HCT116 (cell line): ENCODE data around the gene DPF3. TPM values are rescaled to one million over a fixed set of nuclear protein-coding genes. Genes with fewer than 3 reads are reported as not detected.

Experiments
- ATAC-seq: fragments of 200-7000 bp; cut with Tn5 transposase; 2 replicates; pipeline ENCODE4 v1.9.1; 2020; ENCODE audit warnings: mild to moderate bottlenecking, moderate library complexity
- BruUV-seq: library from RNA; stranded (reverse); fragments of 400-500 nt; replicated peaks from 2 replicates; lab custom pipeline; 2021; lab: Mats Ljungman, UMichigan
- CTCF ChIA-PET: fragments of 300-600 bp; sonication (Branson Sonifier 250); formaldehyde crosslinking; loops from one replicate; lab custom pipeline; 2021; ENCODE audit warnings: antibody characterized with exemption; lab: Charles Lee
- POLR2A ChIA-PET: fragments of 300-600, 350-600 bp; sonication (Branson Sonifier 250); formaldehyde crosslinking; loops from one replicate; lab custom pipeline; 2021; ENCODE audit warnings: antibody characterized with exemption; lab: Charles Lee
- RAD21 ChIA-PET, 2 experiments: fragments of 300-600 bp; sonication (Branson Sonifier 250); formaldehyde crosslinking; loops; one replicate each; lab custom pipeline; 2023; ENCODE audit warnings: low total read pairs in 2 of 2; ENCODE audit not compliant: uncharacterized antibody in 2 of 2, unreplicated experiment in 2 of 2, low non-redundant PET in 1 of 2; lab: Charles Lee
- DNase-seq: peaks from one replicate; pipeline ENCODE4 v3.0.0-alpha.2; 2010; ENCODE audit warnings: low read depth, low spot score
- H2AFZ ChIP-seq: fragments of 200-600 bp; shearing (Covaris generic), sonication (generic); 2 replicates; pipeline ENCODE4 v1.6.1; 2017; ENCODE audit warnings: low read depth, mixed run types, mixed read lengths, antibody characterized with exemption, low read length; ENCODE audit not compliant: poor library complexity, severe bottlenecking
- H3K27ac ChIP-seq: 2 replicates; pipeline ENCODE4 v1.5.1; 2012; ENCODE audit warnings: low read depth, low read length
- H3K27me3 ChIP-seq: fragments of 200-600 bp; sonication (generic); 2 replicates; pipeline ENCODE4 v1.6.1; 2016; ENCODE audit warnings: mixed run types, low read length, mixed read lengths; ENCODE audit not compliant: insufficient read depth
- H3K36me3 ChIP-seq, 2 experiments: fragments of 200-500 bp in 1 of 2; fragments of 200-600 bp in 1 of 2; sonication (Bioruptor generic) in 1 of 2; sonication (generic) in 1 of 2; 2 replicates each; pipeline versions ENCODE4 v1.5.1 to v1.6.1; 2014 to 2016; ENCODE audit warnings: low read length in 2 of 2, inconsistent platforms in 1 of 2, mixed read lengths in 1 of 2, mixed run types in 1 of 2; ENCODE audit not compliant: insufficient read depth in 2 of 2, control insufficient read depth in 1 of 2
- H3K4me1 ChIP-seq, 2 experiments: fragments of 200-600 bp in 1 of 2; sonication (generic) in 1 of 2; 2 replicates each; pipeline versions ENCODE4 v1.5.1 to v1.6.1; 2012 to 2017; ENCODE audit warnings: low read length in 2 of 2, inconsistent platforms in 1 of 2, mild to moderate bottlenecking in 1 of 2, mixed read lengths in 1 of 2, mixed run types in 1 of 2, moderate library complexity in 1 of 2; ENCODE audit not compliant: insufficient read depth in 2 of 2, control insufficient read depth in 1 of 2
- H3K4me2 ChIP-seq: fragments of 200-600 bp; sonication (generic); 2 replicates; pipeline ENCODE4 v1.6.1; 2017; ENCODE audit warnings: mixed run types, low read length, mixed read lengths
- H3K4me3 ChIP-seq, 2 experiments: fragments of 200-600 bp in 1 of 2; sonication (generic) in 1 of 2; replicated peaks in 1 of 2; 2 replicates each; pipeline ENCODE4 v1.5.1; 2011 to 2016; ENCODE audit warnings: low read length in 2 of 2, control low read depth in 1 of 2, low read depth in 1 of 2, mild to moderate bottlenecking in 1 of 2, mixed read lengths in 1 of 2, mixed run types in 1 of 2
- H3K79me2 ChIP-seq: fragments of 200-600 bp; sonication (generic); 2 replicates; pipeline ENCODE4 v1.6.1; 2017; ENCODE audit warnings: mild to moderate bottlenecking, mixed run types, low read length, moderate library complexity, mixed read lengths; ENCODE audit not compliant: insufficient read depth
- H3K9ac ChIP-seq: fragments of 200-600 bp; sonication (generic); 2 replicates; pipeline ENCODE4 v1.6.1; 2016; ENCODE audit warnings: low read length, mixed read lengths
- H3K9me2 ChIP-seq: fragments of 200-600 bp; sonication (generic), shearing (Covaris generic); 2 replicates; pipeline ENCODE4 v1.6.1; 2017; ENCODE audit warnings: mixed run types, mild to moderate bottlenecking, moderate library complexity; ENCODE audit not compliant: insufficient read depth
- H3K9me3 ChIP-seq, 2 experiments: fragments of 200-500 bp in 1 of 2; fragments of 200-600 bp in 1 of 2; sonication (Bioruptor generic) in 1 of 2; sonication (generic) in 1 of 2; 2 replicates each; pipeline ENCODE4 v1.6.1; 2014 to 2017; ENCODE audit warnings: low read length in 2 of 2, mixed read lengths in 2 of 2, inconsistent platforms in 1 of 2, low read depth in 1 of 2, mild to moderate bottlenecking in 1 of 2, mixed run types in 1 of 2, moderate library complexity in 1 of 2; ENCODE audit not compliant: control insufficient read depth in 1 of 2, insufficient read depth in 1 of 2
- H4K20me1 ChIP-seq: fragments of 200-600 bp; sonication (generic), shearing (Covaris generic); 2 replicates; pipeline ENCODE4 v1.6.1; 2017; ENCODE audit warnings: mixed run types, mild to moderate bottlenecking, moderate library complexity; ENCODE audit not compliant: insufficient read depth
- CBX3 ChIP-seq: IDR thresholded peaks from 2 replicates; pipeline ENCODE4 v1.6.1; 2012; ENCODE audit warnings: low read depth
- ELF1 ChIP-seq: IDR thresholded peaks from 2 replicates; pipeline ENCODE4 v1.6.1; 2012; ENCODE audit warnings: low read depth, borderline replicate concordance
- EZH2 ChIP-seq: fragments of 200-600 bp; sonication (generic); IDR thresholded peaks from 2 replicates; pipeline ENCODE4 v1.6.1; 2017; ENCODE audit warnings: antibody characterized with exemption, mixed run types
- MAX ChIP-seq: IDR thresholded peaks from 2 replicates; pipeline ENCODE4 v1.6.1; 2012
- POLR2AphosphoS5 ChIP-seq: IDR thresholded peaks from 2 replicates; pipeline ENCODE4 v1.6.1; 2011; ENCODE audit warnings: mild to moderate bottlenecking, low read depth, low read length, moderate library complexity
- RAD21 ChIP-seq: IDR thresholded peaks from 2 replicates; pipeline ENCODE4 v1.6.1; 2012; ENCODE audit warnings: low read depth, mild to moderate bottlenecking
- intact Hi-C: fragments of 100-400 bp; cut with micrococcal nuclease; formaldehyde crosslinking; loops from 2 replicates; pipeline ENCODE4 v1.10.0; 2022
- total RNA-seq: library from RNA; stranded (reverse); gene quantifications from one replicate; pipeline ENCODE4 v1.2.1, GENCODE V29; 2021; ENCODE audit not compliant: unreplicated experiment
- TF ChIP-seq, protein P1 (sequence below): IDR thresholded peaks from 2 replicates; pipeline ENCODE4 v1.6.1; 2012; ENCODE audit warnings: low read depth

DPF3 gene
- total RNA-seq, 1 experiment from 2014 or later, result 0.27 TPM

GRCh38 chr14:72715215-72715849 lies 178.6 kb downstream of the DPF3 start:
- H3K27me3 ChIP-seq, result no peaks in the 10 kb centered on the region
- no peak for TF ChIP-seq ELF1
- TF ChIP-seq CBX3, result no peak
- TF ChIP-seq, protein P1, sequence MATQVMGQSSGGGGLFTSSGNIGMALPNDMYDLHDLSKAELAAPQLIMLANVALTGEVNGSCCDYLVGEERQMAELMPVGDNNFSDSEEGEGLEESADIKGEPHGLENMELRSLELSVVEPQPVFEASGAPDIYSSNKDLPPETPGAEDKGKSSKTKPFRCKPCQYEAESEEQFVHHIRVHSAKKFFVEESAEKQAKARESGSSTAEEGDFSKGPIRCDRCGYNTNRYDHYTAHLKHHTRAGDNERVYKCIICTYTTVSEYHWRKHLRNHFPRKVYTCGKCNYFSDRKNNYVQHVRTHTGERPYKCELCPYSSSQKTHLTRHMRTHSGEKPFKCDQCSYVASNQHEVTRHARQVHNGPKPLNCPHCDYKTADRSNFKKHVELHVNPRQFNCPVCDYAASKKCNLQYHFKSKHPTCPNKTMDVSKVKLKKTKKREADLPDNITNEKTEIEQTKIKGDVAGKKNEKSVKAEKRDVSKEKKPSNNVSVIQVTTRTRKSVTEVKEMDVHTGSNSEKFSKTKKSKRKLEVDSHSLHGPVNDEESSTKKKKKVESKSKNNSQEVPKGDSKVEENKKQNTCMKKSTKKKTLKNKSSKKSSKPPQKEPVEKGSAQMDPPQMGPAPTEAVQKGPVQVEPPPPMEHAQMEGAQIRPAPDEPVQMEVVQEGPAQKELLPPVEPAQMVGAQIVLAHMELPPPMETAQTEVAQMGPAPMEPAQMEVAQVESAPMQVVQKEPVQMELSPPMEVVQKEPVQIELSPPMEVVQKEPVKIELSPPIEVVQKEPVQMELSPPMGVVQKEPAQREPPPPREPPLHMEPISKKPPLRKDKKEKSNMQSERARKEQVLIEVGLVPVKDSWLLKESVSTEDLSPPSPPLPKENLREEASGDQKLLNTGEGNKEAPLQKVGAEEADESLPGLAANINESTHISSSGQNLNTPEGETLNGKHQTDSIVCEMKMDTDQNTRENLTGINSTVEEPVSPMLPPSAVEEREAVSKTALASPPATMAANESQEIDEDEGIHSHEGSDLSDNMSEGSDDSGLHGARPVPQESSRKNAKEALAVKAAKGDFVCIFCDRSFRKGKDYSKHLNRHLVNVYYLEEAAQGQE, result no peak
- no peak for TF ChIP-seq POLR2AphosphoS5
- TF ChIP-seq EZH2, result no peak
- no peak for TF ChIP-seq RAD21
- no peak for TF ChIP-seq MAX
- no peak overlapping the region for H3K4me2 ChIP-seq
- H3K27ac ChIP-seq, result no peak overlapping the region
- H3K9me2 ChIP-seq, result no peaks in the 10 kb centered on the region
- H2AFZ ChIP-seq, result no peak overlapping the region
- ATAC-seq (no peak), DNase-seq (no peak)
- H3K79me2 ChIP-seq, result no peaks in the 10 kb centered on the region
- CTCF ChIA-PET, result no interaction called here
- H3K9ac ChIP-seq, result no peak overlapping the region
- RAD21 ChIA-PET, result no interaction called here
- no TSS peak for BruUV-seq
- no peaks in the 10 kb centered on the region for H4K20me1 ChIP-seq
- H3K36me3 ChIP-seq, result no peaks in the 10 kb centered on the region
- no peaks in the 10 kb centered on the region for H3K9me3 ChIP-seq
- H3K4me3 ChIP-seq, result no peak overlapping the region
- POLR2A ChIA-PET, result no interaction called here
- intact Hi-C loops, result no loop called here
- H3K4me1 ChIP-seq, result no peaks in the 10 kb centered on the region
